GM21526 (cell line): Measurements from ENCODE around the gene KRT33B.
"Not testable (repeated sequence)": the region's sequence is repeated elsewhere in the genome, so short reads cannot be mapped to it uniquely, and the experiment has no call there.

ENCODE experiments used
- ATAC-seq: cut with Tn5 transposase; IDR thresholded peaks from one replicate; pipeline ENCODE4 v1.9.1; 2021; ENCODE audit warnings: moderate library complexity; ENCODE audit not compliant: unreplicated experiment, low FRiP score

The KRT33B gene

GRCh38 chr17:41369713-41370112, at the start of gene KRT33B:
KRT33B (minus strand) TSS chr17:41369813; CDS start chr17:41369750, 63 bp downstream.
- ATAC-seq, result no peak

- ATAC-seq, result no peak
Observed at GRCh38 chr17:41418116-41418860, 48.7 kb upstream of the KRT33B start.

GRCh38 chr17:41417576-41418015, 48.0 kb upstream of the KRT33B start:
- no peak for ATAC-seq

GRCh38 chr17:41417127-41417526, 47.5 kb upstream of the KRT33B start:
- ATAC-seq, result no peak

GRCh38 chr17:41416479-41416878, 46.9 kb upstream of the KRT33B start:
- ATAC-seq, result no peak

GRCh38 chr17:41415833-41416335, 46.3 kb upstream of the KRT33B start:
- no peak for ATAC-seq

GRCh38 chr17:41415411-41415810, 45.8 kb upstream of the KRT33B start:
- no peak for ATAC-seq

- no peak for ATAC-seq
Observed at GRCh38 chr17:41413982-41414381, 44.4 kb upstream of the KRT33B start.

- ATAC-seq, result no peak
Observed at GRCh38 chr17:41413353-41413957, 43.8 kb upstream of the KRT33B start.

- no peak for ATAC-seq
Observed at GRCh38 chr17:41411072-41411840, 41.6 kb upstream of the KRT33B start.

GRCh38 chr17:41407226-41407625, 37.6 kb upstream of the KRT33B start:
- no peak for ATAC-seq

GRCh38 chr17:41406205-41406604, 36.6 kb upstream of the KRT33B start:
- no peak for ATAC-seq

GRCh38 chr17:41404024-41404671, 34.5 kb upstream of the KRT33B start:
- ATAC-seq, result no peak

- no peak for ATAC-seq
Observed at GRCh38 chr17:41403404-41404023, 33.9 kb upstream of the KRT33B start.

GRCh38 chr17:41402161-41402560, 32.5 kb upstream of the KRT33B start:
- no peak for ATAC-seq

GRCh38 chr17:41396996-41397660, 27.5 kb upstream of the KRT33B start, which contains the start of gene KRT31:
KRT31 (minus strand) TSS chr17:41397608; CDS start chr17:41397539, 69 bp downstream.
- ATAC-seq, result no peak

GRCh38 chr17:41396340-41396739, 26.7 kb upstream of the KRT33B start:
- ATAC-seq, result no peak

GRCh38 chr17:41395611-41396010, 26.0 kb upstream of the KRT33B start:
- ATAC-seq, result no peak

- ATAC-seq, result not testable (repeated sequence)
Observed at GRCh38 chr17:41395044-41395443, 25.4 kb upstream of the KRT33B start.
